Measurements from ENCODE around the gene APPL1. TPM values are rescaled to one million over a fixed set of nuclear protein-coding genes. Genes with fewer than 3 reads are reported as not detected.

Gene APPL1
- total RNA-seq, 1 donor: 43.2 TPM

GRCh38 chr3:57261929-57262328, 34.4 kb downstream of the APPL1 start:
- no peak for DNase-seq (ENCODE audit: low read depth)
- TF ChIP-seq CTCF (IDR thresholded peaks at IDR 0.05; ENCODE audit: insufficient read depth, low read depth, low read length): no peak
- H3K4me3 ChIP-seq (ENCODE audit: low read depth, low read length): no peak overlapping the region

- no peak overlapping the region for H3K4me3 ChIP-seq (ENCODE audit: low read depth, low read length)
- DNase-seq (ENCODE audit: low read depth): peak; percentile 13
- TF ChIP-seq CTCF (IDR thresholded peaks at IDR 0.05; ENCODE audit: insufficient read depth, low read depth, low read length): no peak
Observed at GRCh38 chr3:57268416-57268815, 40.9 kb downstream of the APPL1 start.

GRCh38 chr3:57274845-57275244, 47.3 kb downstream of the APPL1 start:
- H3K4me3 ChIP-seq (ENCODE audit: low read depth, low read length): no peak overlapping the region
- no peak for TF ChIP-seq CTCF (IDR thresholded peaks at IDR 0.05; ENCODE audit: insufficient read depth, low read depth, low read length)
- no peak for DNase-seq (ENCODE audit: low read depth)

- H3K4me3 ChIP-seq (ENCODE audit: low read depth, low read length): no peak overlapping the region
- no peak for DNase-seq (ENCODE audit: low read depth)
- no peak for TF ChIP-seq CTCF (IDR thresholded peaks at IDR 0.05; ENCODE audit: insufficient read depth, low read depth, low read length)
Observed at GRCh38 chr3:57275393-57275792, 47.9 kb downstream of the APPL1 start.

- no peak for TF ChIP-seq CTCF (IDR thresholded peaks at IDR 0.05; ENCODE audit: insufficient read depth, low read depth, low read length)
- no peak overlapping the region for H3K4me3 ChIP-seq (ENCODE audit: low read depth, low read length)
- DNase-seq (ENCODE audit: low read depth): no peak
Observed at GRCh38 chr3:57278237-57278636, 50.7 kb downstream of the APPL1 start.

- DNase-seq (ENCODE audit: low read depth): no peak
- H3K4me3 ChIP-seq (ENCODE audit: low read depth, low read length): no peak overlapping the region
- TF ChIP-seq CTCF (IDR thresholded peaks at IDR 0.05; ENCODE audit: insufficient read depth, low read depth, low read length): no peak
Observed at GRCh38 chr3:57279685-57280084, 52.2 kb downstream of the APPL1 start.

GRCh38 chr3:57281715-57282114, 54.2 kb downstream of the APPL1 start:
- no peak overlapping the region for H3K4me3 ChIP-seq (ENCODE audit: low read depth, low read length)
- no peak for TF ChIP-seq CTCF (IDR thresholded peaks at IDR 0.05; ENCODE audit: insufficient read depth, low read depth, low read length)
- no peak for DNase-seq (ENCODE audit: low read depth)
